Loucy (cell line): ENCODE measurements around the gene CACNB2.

Experiments
- CTCF ChIP-seq: fragments of 200-600 bp; sonication (generic); conservative IDR thresholded peaks from 2 replicates; pipeline ENCODE4 v1.5.1; 2014; ENCODE audit warnings: mild to moderate bottlenecking, antibody characterized with exemption, low read length
- EZH2phosphoT487 ChIP-seq: fragments of 200-600 bp; IDR thresholded peaks from 2 replicates; pipeline ENCODE4 v1.6.1; 2018; ENCODE audit warnings: antibody characterized with exemption, mild to moderate bottlenecking, moderate library complexity, borderline replicate concordance

GRCh38 chr10:18321371-18321770 lies 181.1 kb downstream of the CACNB2 start:
- TF ChIP-seq CTCF (no peak), EZH2phosphoT487 (no peak)
